Suppressor macrophage (primary cell): ENCODE data around the gene WDR70.
"Not testable (repeated sequence)": the region's sequence is repeated elsewhere in the genome, so short reads cannot be mapped to it uniquely, and the experiment has no call there.

Experiments used
- DNase-seq, 4 experiments: peaks; one replicate each; pipeline ENCODE4 v3.0.0-alpha.2; 2020 to 2022

The WDR70 gene

GRCh38 chr5:37575541-37576489, 196.7 kb downstream of the WDR70 start:
- DNase-seq, result no peak

GRCh38 chr5:37576552-37576951, 197.4 kb downstream of the WDR70 start:
- DNase-seq, result no peak

GRCh38 chr5:37578176-37578575, 199.1 kb downstream of the WDR70 start:
- DNase-seq, result no peak

- DNase-seq, result no peak
These were observed 201.0 kb downstream of the WDR70 start for GRCh38 chr5:37580106-37580505.

- DNase-seq, result no peak
These were observed 203.1 kb downstream of the WDR70 start for GRCh38 chr5:37582202-37582601.

GRCh38 chr5:37593292-37593691, 214.2 kb downstream of the WDR70 start:
- DNase-seq, result not testable (repeated sequence)

- DNase-seq, result peak in 1 of 4 experiments; percentile 10
These were observed 215.7 kb downstream of the WDR70 start for GRCh38 chr5:37594864-37595263.

- no peak for DNase-seq
These were observed 219.6 kb downstream of the WDR70 start for GRCh38 chr5:37598733-37599132.

GRCh38 chr5:37601163-37601562, 222.0 kb downstream of the WDR70 start:
- DNase-seq, result no peak

- no peak for DNase-seq
These were observed 224.0 kb downstream of the WDR70 start for GRCh38 chr5:37603072-37603471.

GRCh38 chr5:37604290-37604689, 225.2 kb downstream of the WDR70 start:
- DNase-seq, result no peak

- DNase-seq, result no peak
These were observed 227.0 kb downstream of the WDR70 start for GRCh38 chr5:37606148-37606547.

GRCh38 chr5:37606632-37607248, 227.6 kb downstream of the WDR70 start:
- DNase-seq, result no peak

GRCh38 chr5:37615184-37615583, 236.1 kb downstream of the WDR70 start:
- no peak for DNase-seq

GRCh38 chr5:37619353-37619752, 240.2 kb downstream of the WDR70 start:
- DNase-seq, result no peak

- DNase-seq, result not testable (repeated sequence)
These were observed 243.2 kb downstream of the WDR70 start for GRCh38 chr5:37622354-37622753.

GRCh38 chr5:37626266-37626665, 247.1 kb downstream of the WDR70 start:
- no peak for DNase-seq

GRCh38 chr5:37628876-37629275, 249.8 kb downstream of the WDR70 start:
- DNase-seq, result no peak

- no peak for DNase-seq
These were observed 252.8 kb downstream of the WDR70 start for GRCh38 chr5:37631939-37632338.

GRCh38 chr5:37637165-37637845, 258.2 kb downstream of the WDR70 start:
- no peak for DNase-seq

- DNase-seq, result no peak
These were observed 259.8 kb downstream of the WDR70 start for GRCh38 chr5:37638897-37639296.

- no peak for DNase-seq
These were observed 261.0 kb downstream of the WDR70 start for GRCh38 chr5:37640088-37640487.

GRCh38 chr5:37641933-37642332, 262.8 kb downstream of the WDR70 start:
- DNase-seq, result no peak
